GM06990 (cell line): ENCODE measurements around the gene PLXNA4.

ENCODE experiments used
- DNase-seq: peaks from one replicate; pipeline ENCODE4 v3.0.0-alpha.2; 2011; ENCODE audit not compliant: insufficient read length; ENCODE audit errors: extremely low read depth
- H3K27me3 ChIP-seq: replicated peaks from 2 replicates; pipeline ENCODE4 v1.6.0; 2011; ENCODE audit warnings: low read length; ENCODE audit not compliant: control insufficient read depth, insufficient read depth
- H3K36me3 ChIP-seq: 2 replicates; pipeline ENCODE4 v1.5.1; 2011; ENCODE audit warnings: low read length; ENCODE audit not compliant: control insufficient read depth, insufficient read depth
- H3K4me3 ChIP-seq: replicated peaks from 2 replicates; pipeline ENCODE4 v1.5.1; 2011; ENCODE audit warnings: low read depth, mild to moderate bottlenecking, control low read depth, low read length
- TF ChIP-seq, protein P1 (sequence below): IDR thresholded peaks from 2 replicates; pipeline ENCODE4 v1.5.1; 2011; ENCODE audit warnings: low read length, control low read depth, mild to moderate bottlenecking, inconsistent platforms; ENCODE audit not compliant: insufficient read depth, poor library complexity, severe bottlenecking

Gene PLXNA4

DNA sequence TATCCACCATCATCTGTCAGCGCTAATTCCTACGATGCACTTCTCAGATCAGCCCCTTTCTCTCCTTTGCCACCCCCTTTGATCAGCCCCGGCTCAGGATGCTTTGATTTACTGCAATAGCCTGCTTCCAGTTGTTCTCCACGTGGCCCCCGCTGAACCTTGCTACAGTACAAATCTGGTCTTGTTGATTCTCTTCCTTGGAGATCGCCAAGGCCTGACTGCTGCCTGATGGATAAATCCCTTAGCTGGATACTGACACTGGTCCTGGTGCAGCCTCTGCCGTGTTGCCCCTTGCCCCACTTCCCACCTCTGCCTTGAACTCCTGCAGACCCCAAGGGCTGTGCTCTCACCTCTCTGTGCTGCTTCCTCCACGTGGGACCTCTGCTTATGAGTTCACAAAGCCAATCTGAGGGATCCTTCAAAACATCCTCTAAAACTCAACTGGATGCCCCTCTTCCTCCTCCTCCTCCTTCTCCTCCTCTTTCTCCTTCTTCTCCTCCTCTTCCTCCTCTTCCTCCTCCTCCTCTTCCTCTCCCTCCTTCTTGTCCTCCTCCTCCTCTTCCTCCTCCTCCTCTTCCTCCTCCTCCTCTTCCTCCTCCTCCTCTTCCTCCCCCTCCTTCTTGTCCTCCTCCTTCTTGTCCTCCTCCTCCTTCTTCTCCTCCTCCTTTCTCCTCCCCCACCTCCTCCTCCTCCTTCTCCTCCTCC is 15.3 kb downstream of the PLXNA4 start:
- H3K36me3 ChIP-seq, result no peaks in the 10 kb centered on the region
- no peaks in the 10 kb centered on the region for H3K27me3 ChIP-seq
- no peak overlapping the region for H3K4me3 ChIP-seq
- DNase-seq, result no peak
- TF ChIP-seq, protein P1, sequence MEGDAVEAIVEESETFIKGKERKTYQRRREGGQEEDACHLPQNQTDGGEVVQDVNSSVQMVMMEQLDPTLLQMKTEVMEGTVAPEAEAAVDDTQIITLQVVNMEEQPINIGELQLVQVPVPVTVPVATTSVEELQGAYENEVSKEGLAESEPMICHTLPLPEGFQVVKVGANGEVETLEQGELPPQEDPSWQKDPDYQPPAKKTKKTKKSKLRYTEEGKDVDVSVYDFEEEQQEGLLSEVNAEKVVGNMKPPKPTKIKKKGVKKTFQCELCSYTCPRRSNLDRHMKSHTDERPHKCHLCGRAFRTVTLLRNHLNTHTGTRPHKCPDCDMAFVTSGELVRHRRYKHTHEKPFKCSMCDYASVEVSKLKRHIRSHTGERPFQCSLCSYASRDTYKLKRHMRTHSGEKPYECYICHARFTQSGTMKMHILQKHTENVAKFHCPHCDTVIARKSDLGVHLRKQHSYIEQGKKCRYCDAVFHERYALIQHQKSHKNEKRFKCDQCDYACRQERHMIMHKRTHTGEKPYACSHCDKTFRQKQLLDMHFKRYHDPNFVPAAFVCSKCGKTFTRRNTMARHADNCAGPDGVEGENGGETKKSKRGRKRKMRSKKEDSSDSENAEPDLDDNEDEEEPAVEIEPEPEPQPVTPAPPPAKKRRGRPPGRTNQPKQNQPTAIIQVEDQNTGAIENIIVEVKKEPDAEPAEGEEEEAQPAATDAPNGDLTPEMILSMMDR, result no peak

DNA sequence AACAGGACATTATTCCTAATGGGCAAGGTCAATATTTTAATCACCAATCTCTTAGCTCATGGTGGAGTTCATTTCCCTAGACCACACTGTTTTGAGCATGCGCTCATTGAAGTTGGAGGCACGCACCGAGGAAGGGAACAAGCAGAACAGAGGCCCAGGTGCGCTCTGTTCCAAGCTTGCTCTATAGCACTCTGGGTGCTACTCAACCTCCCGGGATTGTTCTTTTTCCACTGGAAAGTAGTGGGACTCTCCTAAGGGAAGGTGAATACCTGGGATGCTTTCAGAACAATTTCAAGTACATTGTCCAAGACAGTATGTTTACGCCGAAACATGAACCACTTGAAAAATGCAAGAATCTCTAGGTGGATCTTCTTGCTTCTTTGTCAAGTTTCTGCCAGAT is 16.2 kb downstream of the PLXNA4 start:
- Histone ChIP-seq H3K4me3 (no peak overlapping the region), H3K27me3 (no peaks in the 10 kb centered on the region), H3K36me3 (no peaks in the 10 kb centered on the region)
- TF ChIP-seq, protein P1, result no peak
- no peak for DNase-seq

DNA sequence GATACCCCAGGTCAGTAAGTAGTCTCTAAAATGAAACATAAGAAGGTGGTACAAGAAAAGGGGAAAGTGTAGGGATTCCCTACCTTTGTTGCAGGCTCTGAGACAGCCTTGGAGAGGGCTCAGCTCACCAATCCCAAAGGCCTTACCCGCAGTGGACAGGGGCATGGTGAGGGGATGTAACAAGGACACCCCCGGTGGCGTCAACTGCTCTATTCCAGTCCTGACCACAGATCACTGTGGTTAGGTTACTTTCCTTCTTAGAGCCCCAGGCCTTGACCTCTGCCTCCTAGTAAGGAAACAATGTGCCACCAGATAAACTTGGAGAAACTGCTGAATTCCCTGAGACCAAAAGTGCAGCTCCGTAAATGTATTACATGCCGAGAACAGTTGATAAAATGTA is 17.5 kb downstream of the PLXNA4 start:
- TF ChIP-seq, protein P1, result no peak
- no peak overlapping the region for H3K4me3 ChIP-seq
- no peak for DNase-seq
- H3K36me3 ChIP-seq, result no peaks in the 10 kb centered on the region
- peaks cover 1% of the 10 kb centered on the region; the same call in 1 of the 2 replicates for H3K27me3 ChIP-seq

DNA sequence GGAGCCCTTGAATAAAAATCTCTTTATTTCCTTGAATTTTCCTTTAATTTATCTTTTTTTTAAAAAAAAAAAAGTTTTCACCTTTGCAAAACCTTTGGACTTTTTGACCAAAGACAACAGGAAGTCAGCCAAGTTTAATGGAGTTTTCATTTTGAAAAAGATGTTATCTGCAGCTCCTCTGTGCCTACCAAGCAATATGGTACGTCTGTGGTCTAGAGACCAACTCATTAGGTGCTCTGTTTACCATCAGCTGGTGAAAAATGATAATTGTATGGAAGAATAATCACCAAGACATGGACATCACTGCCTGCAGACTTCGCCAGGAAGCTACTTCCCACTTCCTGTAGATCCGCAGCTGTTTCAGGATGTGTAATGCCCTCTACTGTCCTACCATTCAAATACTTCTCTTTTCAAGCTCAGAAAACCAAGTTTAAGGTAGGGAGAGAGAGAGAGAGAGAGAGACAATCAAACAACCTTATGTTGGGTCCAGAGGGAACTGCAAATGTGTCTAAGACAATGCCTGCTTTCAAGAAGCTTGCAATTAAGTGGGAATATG is 18.7 kb downstream of the PLXNA4 start:
- DNase-seq, result no peak
- TF ChIP-seq, protein P1, result no peak
- H3K27me3 ChIP-seq, result peaks cover 1% of the 10 kb centered on the region; the same call in 1 of the 2 replicates
- no peaks in the 10 kb centered on the region for H3K36me3 ChIP-seq
- no peak overlapping the region for H3K4me3 ChIP-seq

DNA sequence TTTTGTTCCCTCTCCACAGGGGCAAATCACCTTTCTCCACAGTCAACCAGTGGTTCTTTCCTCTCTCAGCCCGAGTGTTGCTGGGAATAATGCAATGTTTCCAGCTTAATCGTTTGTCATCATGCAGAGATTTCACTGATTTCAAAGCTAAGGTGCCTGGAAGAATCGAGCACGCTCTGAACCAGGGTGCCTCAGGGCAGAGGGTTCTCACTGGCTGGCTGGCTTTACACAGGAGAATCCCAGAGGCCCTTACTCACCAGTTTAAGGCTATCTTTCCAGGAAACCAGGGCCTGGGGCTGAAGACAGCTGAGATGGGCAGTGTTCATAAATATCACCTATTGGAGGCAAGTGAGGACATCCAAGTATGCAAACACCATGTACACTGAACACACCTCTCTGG is 21.8 kb downstream of the PLXNA4 start:
- DNase-seq, result no peak
- Histone ChIP-seq H3K36me3 (no peaks in the 10 kb centered on the region), H3K4me3 (no peak overlapping the region), H3K27me3 (peaks cover 1% of the 10 kb centered on the region; the same call in 1 of the 2 replicates)
- TF ChIP-seq, protein P1, result no peak
